Prostate gland (tissue), 2 donors: ENCODE measurements around the gene GDPGP1.

Source experiments
- CTCF ChIP-seq, 4 experiments: fragments of 200-600 bp in 2 of 4; fragments of 450-650 bp in 2 of 4; sonication (generic) in 2 of 4; IDR thresholded peaks; 1 replicate in 3 of 4; 2 replicates in 1 of 4; pipeline ENCODE4 v1.5.1; 2016 to 2019; ENCODE audit warnings: antibody characterized with exemption in 4 of 4, mild to moderate bottlenecking in 2 of 4, moderate library complexity in 2 of 4
- POLR2A ChIP-seq: fragments of 450-650 bp; IDR thresholded peaks from one replicate; pipeline ENCODE4 v1.6.1; 2016; ENCODE audit warnings: antibody characterized with exemption, mild to moderate bottlenecking
- POLR2AphosphoS5 ChIP-seq: sonication (generic); formaldehyde crosslinking; IDR thresholded peaks from one replicate; pipeline ENCODE4 v1.6.1; 2017; ENCODE audit warnings: antibody characterized with exemption

- TF ChIP-seq CTCF (IDR thresholded peaks at IDR 0.05) (no peak), POLR2AphosphoS5 (no peak), POLR2A (no peak)
Measured at GRCh38 chr15:90205050-90205848, 28.8 kb upstream of the GDPGP1 start.
